GM18873 (cell line): ENCODE data around the gene KRTAP17-1.

Source experiments
- ATAC-seq: cut with Tn5 transposase; IDR thresholded peaks from one replicate; pipeline ENCODE4 v1.9.1; 2021; ENCODE audit warnings: mild to moderate bottlenecking, moderate library complexity, moderate number of reproducible peaks; ENCODE audit not compliant: unreplicated experiment, low FRiP score

KRTAP17-1 gene

DNA sequence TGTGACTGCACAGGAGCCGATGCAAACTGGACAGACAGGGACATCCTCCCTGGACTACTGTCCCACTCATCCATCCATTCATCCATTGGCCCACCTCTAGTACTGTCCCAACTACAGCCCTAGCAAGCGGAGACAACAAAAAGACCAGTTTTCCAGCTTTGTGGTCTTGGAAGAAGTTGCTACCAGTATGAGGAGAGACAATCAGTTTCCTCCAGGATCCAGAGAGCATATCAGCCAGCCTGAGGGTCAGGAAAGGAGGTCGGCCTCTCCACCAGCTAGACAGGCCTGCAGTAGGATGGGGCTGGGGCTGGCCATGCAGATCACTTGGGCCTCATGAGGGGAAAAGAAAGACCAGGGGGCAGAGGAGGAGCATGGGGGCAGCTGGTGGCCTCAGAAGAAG, 18.3 kb upstream of the KRTAP17-1 start:
- ATAC-seq = no peak

DNA sequence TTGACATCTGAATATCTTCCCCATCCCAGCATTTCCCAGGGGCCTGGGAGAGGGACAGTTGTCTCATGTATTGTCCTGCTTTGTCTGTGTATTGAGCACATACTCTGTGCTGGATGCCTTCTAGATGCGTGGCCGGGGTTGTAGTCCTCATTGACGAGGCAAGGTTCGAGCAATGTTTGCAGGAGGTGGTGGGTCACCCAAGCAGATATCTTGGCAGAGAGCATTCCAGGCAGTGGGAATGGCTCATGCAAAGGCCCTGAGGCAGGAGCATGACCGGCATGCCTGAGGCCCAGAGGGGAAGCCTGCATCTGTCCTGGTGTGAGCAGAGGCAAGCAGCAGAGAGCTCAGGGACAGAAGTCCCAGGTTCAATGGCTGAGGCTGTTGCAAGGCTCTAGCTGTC, 17.6 kb upstream of the KRTAP17-1 start:
- no peak for ATAC-seq

DNA sequence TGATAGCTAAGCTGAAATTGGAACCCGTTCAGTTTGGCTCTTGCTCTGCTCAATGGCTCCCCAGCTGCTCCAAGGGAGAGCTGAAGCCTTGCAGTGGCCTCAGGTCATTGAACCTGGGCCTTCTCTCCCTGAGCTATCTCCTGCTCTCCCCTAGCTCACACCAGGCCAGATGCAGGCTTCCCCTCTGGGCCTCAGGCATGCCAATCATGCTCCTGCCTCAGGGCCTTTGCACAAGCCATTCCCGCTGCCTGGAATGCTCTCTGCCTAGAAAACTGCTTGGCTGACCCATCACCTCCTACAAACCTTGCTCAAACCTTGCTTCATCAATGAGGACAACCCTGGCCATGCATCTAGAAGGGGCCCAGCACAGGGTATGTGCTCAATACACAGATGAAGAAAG, 16.7 kb upstream of the KRTAP17-1 start:
- no peak for ATAC-seq

DNA sequence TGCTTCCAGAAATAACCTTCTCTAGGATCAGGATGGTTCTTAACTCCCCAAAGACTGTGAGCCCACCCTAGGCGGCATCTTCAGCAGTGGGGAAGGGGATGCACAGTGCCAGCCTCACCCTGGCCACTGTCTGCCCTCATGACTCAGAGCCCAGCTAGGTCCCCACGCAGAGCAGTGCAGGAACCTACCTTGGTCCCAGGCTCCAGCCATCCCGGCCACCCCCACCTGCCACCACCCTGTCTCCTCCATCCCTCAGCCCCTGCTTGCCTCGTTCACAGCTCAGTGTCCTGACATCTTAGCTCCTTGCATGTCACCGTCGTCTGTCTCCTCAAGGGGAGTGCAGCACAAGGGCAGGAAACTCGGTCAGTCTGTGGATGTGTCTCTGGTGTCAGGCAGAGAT, 16.1 kb upstream of the KRTAP17-1 start:
- no peak for ATAC-seq

DNA sequence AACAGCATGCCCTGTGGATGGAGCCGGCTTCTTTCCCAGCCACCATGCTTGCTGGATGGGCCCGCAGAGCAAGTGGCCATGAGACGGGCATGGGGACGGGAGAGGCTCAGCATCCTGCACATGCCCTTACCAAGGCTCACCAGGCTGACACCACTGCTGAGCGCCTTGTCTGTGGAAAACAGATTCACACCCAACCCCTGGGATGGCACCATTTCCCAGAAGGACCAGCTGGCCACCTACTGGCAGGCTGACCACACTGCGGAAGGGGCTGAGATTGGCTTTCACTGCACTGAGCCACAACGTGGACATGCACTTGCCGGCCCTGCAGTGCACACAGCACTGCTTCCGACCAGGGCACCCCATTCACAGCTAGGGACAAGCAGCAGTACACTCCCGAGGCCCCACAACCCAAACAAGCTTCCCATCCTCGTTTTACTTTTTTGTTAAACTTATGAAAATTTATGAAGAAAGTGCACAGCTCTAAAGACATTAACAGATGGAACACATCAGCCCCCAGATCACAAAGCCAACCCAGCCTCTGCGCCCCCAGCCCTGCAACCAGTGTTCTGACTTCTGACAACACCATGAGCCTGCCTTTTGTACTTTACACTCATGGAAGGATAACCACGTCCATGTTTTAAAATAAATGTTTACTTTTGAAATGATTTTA, 13.9 kb upstream of the KRTAP17-1 start:
- ATAC-seq = no peak

DNA sequence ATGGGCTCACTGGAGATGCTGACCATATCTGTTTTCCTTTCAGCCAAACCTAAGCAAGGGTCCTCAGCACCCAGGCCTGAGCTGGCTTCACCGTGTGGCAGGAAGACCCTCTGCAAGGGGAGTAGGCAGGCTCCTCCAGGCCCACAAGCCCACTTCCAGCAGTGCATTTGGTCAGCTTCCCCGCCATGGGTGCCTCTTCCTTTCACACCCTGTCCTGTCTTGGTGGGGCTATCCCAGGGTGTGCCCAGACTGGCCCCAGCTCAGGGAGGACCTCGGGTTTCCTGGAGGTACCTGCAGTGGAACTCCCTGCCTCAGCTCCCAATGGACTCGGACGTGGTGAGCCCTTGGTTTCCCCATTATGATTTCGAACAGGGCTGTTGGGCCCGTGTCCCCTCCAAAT, 12.7 kb upstream of the KRTAP17-1 start:
- ATAC-seq = no peak

DNA sequence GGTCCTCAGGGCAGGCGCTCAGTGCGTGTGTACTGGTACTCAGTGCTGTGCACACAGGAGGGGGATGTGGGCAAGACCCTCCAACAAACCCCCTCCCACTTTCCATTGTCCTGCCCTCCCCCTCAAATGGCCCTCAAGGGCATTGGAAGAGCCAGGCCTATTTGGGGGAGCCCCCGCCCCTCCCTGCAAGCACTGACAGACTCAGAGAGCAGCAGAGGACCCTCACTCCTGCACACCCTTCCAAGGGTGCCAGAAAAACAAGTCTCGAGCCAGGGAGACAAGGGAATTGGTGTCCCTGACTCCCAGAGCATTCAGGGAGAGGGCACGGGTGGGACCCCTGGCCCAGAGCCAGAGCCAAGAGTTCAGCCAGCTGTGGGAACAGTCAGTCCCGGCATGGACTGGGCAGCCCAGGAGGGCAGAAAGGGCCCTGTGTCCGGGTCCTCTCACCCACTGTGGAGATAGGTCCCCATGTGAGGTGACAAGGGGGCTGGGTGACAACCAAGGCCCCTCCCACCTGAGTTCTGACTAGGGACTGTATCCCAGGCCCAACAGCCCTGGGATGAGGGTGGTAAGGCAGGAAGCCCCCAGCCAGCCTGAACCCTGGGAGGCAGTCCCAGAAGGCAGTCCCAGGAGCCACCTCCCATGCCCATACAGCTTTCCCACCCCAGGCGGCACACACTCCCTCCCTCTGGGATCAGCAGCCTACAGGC, 12.1 kb upstream of the KRTAP17-1 start:
- ATAC-seq = no peak

DNA sequence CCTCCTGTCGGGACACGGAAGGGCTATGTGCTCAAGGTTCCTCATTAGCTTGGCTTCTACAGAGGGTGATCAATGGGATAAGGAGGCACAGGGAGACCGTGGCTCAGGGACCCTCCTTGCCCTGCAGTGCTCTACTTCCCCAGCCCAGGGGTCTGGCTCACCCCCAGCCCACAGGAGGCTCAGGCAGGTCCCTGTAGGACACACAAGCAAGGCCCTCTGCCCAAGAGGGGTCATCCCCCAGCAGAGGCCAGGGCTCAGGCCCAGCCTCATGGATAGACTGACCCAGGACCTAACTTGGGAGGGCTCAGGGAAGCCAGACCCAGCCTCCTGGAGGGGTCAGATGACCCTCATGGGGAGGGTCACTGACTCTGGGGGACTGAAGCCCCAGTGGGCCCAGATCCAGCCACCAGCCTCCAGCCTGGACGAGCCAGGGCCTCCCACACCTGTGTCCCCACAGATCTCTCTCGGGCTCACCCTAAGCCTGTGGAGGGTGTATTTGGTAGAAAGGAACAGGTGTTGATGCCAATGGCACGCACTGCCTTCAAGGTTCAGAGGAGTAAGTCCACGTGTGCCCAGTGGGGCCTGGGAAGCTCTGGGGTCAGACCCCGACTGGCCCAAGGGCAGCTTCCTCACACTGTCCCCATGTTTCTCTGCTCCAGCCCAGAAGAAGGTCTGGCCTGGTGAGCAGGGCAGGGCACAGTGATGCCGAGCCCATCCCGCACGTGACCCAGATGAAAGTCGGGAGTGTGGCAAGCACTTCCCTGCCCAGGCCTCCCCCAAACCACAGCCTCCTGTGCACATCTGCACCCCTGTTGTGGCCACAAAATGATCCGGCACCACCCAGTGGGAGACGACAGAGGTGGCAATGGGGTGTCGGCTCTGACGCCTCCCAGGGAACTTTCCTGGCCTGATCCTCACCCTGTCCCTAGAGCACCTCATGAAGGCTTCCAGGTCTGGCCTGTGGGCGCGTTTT, 10.9 kb upstream of the KRTAP17-1 start:
- ATAC-seq = no peak

DNA sequence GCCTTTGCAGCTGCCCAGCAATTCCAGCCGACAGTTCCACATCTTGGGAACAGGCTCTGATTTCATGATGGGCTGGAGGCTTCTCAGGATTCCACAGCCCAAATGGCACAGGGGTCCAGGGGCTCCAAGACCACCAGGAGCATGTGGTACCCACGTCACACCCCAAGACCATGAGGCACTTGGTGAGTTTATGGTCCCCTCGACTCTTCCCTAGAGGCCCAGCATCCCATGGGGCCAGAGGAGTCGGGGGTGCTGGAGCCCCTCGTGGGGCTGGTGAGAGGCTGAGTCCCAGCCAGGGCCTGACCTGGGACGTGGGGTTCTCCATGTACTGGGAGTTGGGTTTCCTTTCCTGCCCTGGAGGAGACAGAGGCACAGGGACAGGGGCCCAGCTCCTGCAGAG, 10.1 kb upstream of the KRTAP17-1 start:
- ATAC-seq = no peak

DNA sequence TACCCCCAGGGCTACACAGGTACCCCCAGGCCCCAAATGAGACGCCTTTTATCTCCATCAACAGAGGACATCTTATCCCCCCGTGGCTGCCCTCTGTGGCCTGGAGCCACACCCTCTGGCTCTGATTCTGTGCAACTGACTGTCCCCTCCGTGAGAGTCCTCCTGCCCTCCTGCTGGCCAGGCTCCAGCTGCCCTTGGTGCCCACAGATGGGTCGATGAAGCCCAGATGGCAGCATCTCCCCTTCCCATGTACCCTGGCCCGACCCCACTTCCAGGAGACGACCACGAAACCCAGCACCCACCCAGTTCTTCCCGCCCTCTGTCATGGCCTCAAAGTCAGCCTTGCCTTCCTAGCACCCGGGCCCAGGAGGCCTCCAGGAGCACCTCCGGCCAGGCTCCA, 9.6 kb upstream of the KRTAP17-1 start:
- no peak for ATAC-seq

DNA sequence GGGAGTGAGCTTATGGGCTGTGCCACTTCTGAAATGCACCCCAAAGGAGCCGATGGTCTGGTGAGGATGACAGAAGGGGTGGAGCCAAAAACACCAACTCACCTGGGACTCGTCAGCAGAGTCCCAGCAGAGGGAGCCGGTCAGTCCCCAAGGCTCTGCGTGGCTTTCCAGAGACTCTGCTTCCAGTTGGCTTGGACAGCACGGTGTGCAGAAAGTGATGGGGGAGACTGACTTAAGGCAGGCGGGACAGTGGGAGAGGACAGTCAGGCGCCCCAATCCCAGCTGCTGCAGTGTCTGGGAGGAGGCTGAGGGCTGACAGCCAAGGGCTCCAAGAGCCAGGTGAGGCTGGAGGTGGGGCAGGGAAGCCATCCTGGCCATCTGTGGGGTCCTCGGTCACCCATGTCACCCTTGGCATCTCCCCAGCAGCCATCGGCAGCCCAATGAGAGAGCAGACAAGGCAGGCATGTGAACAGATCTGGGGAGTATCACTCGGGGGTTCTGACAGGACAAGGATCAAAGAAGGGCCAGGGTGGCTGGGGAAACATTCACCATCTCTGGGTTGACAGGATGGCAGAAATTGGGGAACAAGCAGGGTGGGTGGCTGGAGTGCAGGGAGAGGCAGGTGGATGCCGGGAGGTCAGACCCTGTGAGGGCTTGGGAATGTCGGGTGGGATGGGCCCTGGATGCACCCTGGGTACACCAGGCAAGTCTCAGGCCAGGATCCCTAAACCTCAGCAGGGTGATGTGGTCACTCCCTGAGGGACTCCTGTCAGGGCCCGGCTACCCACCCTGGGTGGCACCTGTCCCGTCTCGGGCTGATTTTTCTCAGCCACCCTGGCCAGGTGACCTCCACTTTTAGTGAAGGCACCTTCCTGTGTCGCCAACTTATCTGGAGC, 8.9 kb upstream of the KRTAP17-1 start:
- no peak for ATAC-seq

DNA sequence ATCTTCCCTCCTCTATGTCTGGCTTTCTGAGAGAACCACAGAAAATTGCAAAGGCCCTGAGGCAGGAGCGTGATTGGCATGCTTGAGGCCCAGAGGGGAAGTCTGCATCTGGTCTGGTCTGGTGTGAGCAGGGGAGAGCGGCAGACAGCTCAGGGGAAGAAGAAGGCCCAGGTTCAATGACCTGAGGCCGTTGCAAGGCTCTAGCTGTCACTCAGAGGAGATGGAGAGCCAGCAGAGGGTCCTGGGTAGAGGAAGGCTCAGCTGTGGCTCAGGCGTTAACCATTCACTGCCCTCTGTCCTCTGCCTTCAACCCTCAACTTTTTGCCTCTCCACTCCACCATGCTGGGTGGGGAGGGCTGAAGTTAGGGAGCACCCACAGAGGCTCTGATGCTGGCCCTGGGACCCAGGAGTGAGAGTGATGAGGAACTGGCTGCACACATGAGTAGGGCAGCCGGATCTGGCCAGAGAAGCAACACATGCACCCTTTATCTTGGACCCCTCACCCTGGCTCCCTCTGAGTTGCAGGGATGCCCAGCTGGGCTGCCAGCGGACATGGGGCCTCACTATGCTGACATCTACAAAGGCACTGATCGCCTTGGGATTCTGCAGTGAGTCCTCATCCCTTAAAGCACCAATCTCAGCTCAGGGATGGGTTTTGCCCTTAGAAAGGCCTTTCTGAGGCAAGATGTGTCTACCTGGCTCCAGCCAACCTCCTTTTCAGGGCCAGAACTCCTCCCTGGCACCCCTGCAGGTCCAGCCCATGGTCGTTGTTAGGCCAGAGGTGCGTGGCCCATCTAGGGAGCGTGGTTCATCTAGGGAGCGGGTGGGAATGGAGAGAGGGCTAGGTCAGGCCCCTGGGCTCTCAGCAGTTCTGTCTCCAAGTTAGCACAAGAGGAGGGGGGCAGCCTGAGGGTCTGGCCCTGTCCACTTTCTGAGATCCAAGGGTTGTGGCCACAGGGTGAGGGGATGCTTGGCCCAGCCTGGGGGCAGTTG, 7.7 kb upstream of the KRTAP17-1 start:
- ATAC-seq = no peak

DNA sequence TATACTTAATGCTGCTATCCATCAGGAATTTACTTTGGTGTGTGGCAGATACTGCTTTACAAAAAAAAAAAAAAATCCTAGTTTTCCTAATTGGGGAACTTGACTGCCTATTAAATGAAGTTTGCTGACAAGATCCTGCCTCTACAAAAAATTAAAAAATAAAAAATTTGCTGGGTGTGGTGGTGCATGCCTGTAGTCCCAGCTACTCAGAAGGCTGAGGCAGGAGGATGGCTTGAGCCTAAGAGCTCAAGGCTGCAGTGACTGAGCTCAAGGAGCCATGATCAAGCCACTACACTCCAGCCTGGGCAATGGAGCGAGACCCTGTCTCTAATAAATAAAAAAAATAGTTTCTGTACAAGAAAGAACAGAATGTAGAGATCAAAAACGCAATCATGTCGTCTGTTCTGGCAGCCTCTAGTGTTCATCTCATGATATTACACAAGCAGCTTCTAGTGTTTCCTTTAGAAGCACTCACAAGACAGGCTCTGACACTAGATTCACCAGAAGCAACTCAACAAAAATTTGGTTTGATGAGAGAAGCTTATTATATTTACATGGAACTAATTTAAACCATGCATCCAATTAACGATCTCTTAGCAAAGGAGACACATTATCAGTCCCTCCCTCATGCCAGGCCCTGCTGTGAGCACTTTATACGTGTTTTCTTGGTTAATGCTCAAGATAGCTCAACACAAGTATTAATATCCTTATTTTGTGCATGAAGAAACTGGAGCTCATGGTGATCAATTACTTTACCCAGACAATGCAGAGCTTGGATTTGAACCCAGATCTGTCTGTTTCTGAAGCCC, 6.8 kb upstream of the KRTAP17-1 start:
- ATAC-seq = no peak

DNA sequence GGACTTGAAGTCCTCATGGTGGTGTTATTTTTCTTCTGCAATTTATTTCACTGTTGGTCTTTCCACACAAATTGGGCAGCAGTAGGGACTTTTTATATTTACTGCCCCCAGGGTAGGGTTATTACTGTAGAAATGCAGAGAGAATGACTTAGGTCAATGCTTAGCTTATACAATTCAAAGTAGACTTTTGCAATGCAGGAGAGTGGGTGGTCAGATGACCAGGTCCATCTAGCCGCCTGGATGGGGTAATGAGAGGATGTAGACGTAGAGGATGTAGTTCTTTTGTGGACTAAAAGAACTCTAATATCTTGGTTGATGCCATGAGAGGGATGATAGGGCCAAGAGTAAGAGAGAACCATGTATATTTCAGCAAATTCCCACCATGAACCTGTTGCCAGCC, 2.7 kb upstream of the KRTAP17-1 start:
- no peak for ATAC-seq

DNA sequence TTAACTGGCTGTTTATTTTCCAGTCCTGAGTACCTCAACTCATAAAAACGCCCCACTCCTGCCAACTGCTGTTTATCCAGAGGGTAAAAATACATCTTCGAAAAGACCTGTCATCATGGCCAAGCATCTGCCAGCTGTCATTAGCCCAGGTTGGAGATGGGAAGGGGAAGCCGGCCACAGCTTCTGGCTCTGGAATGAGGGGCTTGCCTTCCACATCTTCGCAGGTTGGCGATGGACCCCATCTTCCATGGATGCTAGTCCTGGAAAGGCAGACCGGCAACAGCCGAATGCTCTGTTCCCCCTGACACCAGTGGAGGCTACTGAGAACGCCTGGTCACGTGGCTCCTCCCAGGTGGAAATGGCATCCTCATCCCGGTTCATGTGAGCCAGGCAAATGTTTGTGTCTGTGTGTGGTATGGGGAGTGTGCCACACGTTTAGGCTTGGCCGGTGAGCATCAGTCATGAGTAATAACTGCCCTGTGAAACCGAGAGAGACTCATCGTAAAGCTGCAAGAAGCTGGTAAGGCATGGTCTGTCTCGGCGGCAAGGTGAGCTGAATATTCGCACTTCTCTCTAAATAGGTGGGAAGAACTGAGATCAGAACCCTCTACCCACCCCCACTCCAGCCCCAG, 420 bp upstream of the KRTAP17-1 start:
- no peak for ATAC-seq

DNA sequence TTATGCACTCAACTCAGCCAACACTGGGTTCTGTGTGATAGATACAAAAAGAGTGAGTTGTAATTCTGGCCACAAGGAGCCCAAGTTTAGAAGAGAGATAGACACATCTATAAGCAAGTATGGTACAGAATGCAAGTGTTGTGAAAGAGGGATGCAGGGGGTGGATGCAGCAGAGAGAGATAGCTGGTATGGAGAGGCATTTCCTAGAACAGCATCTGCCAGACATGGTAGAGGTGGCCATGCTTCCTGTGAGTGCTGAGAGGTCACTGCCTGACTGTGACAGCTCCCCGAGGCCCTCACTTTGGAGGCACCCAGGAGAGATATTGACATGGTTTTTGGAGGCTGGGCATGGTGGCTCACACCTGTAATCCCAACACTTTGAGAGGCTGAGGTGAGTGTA, 4.4 kb downstream of the KRTAP17-1 start:
- no peak for ATAC-seq

DNA sequence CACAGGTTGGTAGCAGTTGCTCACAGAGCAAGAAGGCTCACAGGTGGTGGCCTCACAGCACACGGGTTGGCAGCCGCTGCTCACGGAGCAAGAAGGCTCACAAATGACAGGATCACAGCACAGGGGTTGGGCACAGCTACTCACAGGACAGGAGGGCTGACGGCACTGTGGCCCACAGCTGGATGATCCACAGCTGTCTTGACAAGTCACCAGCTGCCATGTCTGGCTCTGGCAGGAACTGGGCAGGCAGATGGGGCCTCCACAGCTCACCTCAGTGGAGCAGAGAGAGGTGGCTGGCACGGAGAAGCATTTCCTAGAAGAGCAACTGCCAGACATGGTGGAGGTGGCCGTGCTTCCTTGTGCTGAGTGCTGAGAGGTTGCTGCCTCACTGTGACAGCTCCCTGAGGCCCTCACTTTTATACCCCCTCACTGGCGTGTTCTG, 6.6 kb downstream of the KRTAP17-1 start, which contains the start of gene KRTAP16-1:
Gene KRTAP16-1, minus strand, starts transcription at position 392 of the 442 bp plus-strand sequence. Its CDS starts 56 bp downstream, at position 336.
- no peak for ATAC-seq
